NCI-H187 treated with DMSO at 0.1 percent for 48 hours (cell line): ENCODE data around the gene EPSTI1.
"Not testable (repeated sequence)": the region's sequence is repeated elsewhere in the genome, so short reads cannot be mapped to it uniquely, and the experiment has no call there.

ENCODE experiments used
- DNase-seq: peaks from one replicate; lab custom pipeline; 2025; lab: John Stamatoyannopoulos, UW

Gene EPSTI1

DNA sequence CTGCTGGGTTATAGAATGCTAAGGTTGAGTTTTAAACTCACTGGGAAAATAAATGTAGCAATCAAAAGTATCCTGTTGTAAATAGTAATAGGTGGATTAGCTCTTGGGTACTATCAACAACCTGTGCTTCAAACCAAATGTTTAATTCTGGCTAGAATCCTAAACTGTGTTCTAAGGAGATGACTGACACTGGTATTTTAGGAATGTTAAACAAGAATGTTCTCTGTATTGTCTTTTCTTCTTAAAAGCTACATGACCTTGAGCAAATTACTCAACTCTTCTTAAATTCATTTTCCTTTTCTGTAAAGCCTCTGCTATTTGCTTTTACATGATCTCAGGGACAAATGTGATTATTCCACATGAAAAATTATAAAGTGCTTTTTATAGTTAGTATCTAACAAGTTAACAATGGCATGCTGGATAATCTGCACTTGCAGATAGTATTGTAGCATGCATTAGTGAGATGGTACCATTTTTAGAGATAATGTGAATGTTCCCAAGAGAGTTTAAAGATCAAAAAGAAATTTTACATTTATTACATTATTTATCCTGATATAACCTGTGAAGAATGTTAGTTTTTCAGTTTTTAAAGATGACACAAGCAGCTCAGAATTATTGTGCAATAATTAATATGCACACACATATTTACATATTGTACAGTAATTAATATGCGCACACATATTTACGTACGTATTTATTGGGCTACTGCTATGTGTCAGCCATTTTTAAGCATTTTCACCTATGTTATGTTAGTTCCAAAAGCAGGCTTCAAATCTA is 13.6 kb upstream of the EPSTI1 start:
- no peak for DNase-seq

GRCh38 chr13:43003729-43004128 is 11.7 kb upstream of the EPSTI1 start:
- no peak for DNase-seq

DNA sequence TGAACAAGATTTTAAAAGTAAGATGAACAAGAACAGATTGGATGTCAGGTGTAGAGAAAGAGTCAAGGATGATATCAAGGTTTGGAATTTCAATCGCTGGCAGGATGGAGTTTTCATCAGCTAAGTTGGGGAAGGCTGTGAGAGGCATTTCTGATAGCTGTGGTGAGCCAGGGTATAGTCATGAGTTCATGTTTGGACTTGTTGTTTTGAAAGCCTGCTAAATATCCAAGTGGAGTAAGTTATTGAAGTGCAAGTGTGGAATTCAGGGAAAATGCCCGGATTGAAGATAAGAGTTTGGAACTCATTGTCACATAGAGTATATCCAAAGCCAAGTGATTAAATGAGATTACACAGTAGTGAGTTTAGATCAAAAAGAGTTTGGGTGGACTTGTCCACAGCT is 11.0 kb upstream of the EPSTI1 start:
- DNase-seq = no peak

DNA sequence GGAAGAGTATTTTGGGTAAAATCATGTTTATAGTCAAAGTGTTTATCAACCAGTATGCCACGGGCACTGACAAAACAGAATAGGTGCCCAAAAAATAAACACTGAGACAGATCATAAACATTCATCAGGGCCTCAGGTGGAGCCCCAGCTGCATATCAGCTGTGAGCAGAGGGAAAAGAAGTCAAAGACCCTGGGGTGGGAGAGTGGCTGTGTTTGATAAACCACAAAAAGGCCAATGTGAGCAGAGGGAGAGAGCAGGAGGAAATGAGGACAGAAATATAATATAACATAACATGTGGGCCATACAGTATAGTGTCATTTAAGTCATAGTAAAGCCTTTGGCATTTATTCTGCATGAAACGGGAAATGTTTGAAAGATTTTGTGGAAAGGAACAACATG is 10.0 kb upstream of the EPSTI1 start:
- DNase-seq = no peak

DNA sequence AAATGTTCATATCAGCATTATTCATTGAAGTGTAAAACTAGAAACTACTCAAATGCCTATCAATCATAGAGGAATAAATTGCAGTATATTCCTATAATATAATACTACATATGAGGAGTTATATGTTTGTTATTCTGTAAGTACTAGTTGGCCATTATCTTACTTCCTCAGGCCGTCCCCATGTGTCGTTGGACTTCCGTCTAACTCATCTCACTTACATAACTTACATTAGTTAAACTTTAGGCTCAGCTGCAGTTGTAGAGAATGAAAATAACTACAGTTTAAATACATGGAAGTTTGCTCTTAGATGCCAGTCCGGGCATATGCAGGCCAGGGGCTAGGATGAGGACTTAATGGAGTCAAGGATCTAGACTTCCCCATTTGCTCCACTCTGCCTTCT is 8.6 kb upstream of the EPSTI1 start:
- no peak for DNase-seq

DNA sequence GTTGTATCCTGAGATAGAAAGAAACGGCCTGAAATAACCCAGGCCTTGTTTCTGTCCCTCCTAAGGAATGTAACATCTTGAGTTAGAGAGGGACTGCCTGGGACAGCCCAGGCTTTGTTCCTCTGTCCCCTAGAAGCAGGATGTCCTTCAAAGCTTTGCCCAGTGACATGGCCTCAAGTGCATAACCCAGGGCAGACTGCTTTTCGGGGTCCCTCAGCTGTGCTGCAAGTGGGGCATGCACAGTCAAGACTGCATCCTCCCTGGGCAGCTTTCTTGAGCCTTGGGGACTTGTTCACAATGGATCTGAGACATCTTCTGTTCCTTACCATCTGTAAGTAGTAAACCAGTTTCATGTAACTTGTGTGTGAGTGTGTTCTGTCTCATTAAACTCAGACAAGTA is 7.5 kb upstream of the EPSTI1 start:
- no peak for DNase-seq

DNA sequence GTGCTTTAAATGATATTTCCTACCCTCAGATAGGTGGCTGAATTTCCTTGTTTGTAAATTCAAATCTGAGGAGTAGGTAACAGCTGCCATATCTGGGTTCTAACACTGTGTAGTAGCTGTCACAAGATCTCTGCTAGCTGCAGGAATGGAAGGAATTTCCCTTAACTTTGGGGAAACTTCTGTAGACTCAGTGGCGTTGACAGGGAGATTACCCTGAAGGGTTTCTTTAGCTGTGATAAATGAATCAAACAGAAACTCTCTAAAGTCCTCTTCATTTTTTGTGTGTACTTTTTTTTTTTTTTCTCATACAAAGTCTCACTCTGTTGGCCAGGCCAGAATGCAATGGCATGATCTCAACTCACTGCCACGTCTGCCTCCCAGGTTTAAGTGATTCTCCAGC is 5.3 kb upstream of the EPSTI1 start:
- no peak for DNase-seq

DNA sequence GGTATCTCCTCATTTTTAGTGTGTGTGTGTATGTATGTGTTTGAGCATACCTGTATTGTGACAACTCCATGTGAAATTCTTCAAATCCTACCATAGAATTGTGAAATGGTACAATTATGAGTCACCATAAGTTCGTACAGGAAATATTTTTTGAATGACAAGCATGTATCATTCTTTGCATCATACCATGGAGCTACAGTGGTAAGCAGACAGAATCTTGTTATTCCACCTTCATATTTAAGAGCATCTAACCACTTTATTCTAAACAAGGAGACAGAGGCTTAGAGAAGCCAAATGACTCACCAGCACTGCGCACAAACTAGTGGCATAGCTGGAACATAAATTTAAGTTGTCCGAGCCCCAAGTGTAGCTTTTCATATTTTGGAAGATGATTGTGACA is 4.5 kb upstream of the EPSTI1 start:
- no peak for DNase-seq

- no peak for DNase-seq
Observed at GRCh38 chr13:42994878-42995277, 2.8 kb upstream of the EPSTI1 start.

DNA sequence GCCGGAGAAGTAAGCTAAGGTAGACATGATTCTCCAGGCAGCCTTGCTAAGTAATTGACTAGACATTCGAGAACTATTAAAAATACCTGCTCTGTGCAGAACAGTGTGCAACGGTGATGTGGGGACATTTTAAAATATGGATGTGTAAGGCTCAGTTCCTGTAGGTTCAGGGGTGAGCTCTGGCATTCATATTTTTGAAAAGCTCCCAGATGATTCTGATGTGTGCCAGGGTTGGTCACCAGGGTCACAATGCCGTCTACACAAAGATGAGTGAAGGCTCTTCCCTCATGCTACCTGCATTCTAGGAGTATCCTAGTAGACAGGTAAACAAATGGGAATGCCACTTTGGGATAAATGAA is 702 bp upstream of the EPSTI1 start:
- DNase-seq = no peak

- not testable (repeated sequence) for DNase-seq
Observed at GRCh38 chr13:42991233-42991897, 676 bp downstream of the EPSTI1 start.

GRCh38 chr13:42990291-42991232 is 1.5 kb downstream of the EPSTI1 start:
- DNase-seq = no peak

- no peak for DNase-seq
Observed at GRCh38 chr13:42986176-42986574, 5.9 kb downstream of the EPSTI1 start.

GRCh38 chr13:42985312-42986175 is 6.5 kb downstream of the EPSTI1 start:
- DNase-seq = no peak

GRCh38 chr13:42984691-42985090 is 7.3 kb downstream of the EPSTI1 start:
- DNase-seq = no peak

GRCh38 chr13:42984026-42984425 is 8.0 kb downstream of the EPSTI1 start:
- DNase-seq = no peak

GRCh38 chr13:42981853-42982252 is 10.2 kb downstream of the EPSTI1 start:
- no peak for DNase-seq

DNA sequence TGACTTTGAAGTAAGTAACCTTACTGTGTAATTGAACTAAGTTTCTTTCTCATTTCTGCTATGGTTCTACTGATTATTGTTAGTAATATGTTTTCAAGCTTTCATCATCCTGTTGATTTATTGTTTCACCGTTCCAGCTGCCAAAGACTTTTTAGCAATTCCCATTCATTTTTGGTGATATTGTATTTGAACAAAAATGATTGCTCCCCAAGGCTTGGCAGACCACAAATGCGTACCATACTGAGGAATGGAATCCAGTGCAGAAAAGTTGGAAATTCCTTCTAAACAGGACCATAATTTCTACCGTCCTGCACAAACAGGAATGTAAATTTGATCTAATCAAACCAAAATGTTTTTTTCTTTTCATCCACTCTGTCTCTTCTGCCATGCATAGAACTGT is 10.7 kb downstream of the EPSTI1 start:
- DNase-seq = no peak

GRCh38 chr13:42977219-42977659 is 14.8 kb downstream of the EPSTI1 start:
- no peak for DNase-seq

- no peak for DNase-seq
Observed at GRCh38 chr13:42976066-42976465, 16.0 kb downstream of the EPSTI1 start.

- DNase-seq = no peak
Observed at GRCh38 chr13:42973581-42973980, 18.5 kb downstream of the EPSTI1 start.
